Activated CD4-positive, alpha-beta T cell treated with anti-CD3 and anti-CD28 coated beads, Interleukin-2, amount 50 U/mL, for 4 hours (primary cell): ENCODE measurements around the gene CBX2.

Experiments used
- DNase-seq, 2 experiments: peaks; one replicate each; pipeline ENCODE4 v3.0.0-alpha.2; 2020

CBX2 gene

DNA sequence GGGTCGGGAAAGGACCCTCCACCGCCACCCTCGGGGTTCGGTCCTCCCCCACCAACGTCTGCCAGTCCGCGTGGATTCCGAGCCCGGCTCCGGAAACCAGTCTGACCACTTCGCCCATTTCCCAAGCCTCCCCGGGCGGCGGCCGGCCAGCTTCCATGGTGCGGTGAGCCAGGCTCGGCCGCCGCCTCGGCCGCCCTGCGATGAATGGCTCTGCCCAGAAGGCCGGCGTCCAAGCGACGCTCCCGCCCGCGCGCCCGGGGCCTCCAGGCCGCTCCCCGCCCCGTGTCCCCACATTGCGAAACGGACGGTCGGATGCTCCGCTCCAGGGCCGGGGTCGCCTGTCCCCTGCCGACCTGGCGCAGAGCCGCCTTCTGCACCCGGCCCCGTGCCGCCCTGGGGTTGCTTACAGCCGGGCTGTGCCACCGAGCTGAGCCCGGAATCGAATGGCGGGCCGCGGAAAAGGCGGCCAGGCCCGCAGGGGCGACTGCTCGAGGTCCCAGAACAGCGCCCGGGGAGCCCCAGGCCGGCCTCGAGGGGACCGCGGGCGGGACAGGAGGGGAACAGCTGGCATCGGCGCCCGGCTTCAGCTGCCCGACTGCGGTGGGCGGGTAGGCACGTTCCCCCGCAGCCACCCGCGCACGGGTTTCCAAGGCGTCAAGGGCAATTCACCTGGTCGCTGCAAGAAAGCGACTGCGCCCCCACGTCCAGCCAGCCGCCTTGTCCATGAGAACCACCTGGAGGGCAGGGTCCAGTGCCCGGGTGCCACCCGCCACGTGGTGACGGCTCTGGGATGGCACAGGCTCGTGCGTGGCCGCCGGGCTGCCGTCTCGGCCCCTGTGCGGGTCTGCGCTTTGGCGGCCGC is 37.3 kb downstream of the CBX2 start:
- DNase-seq: no peak

DNA sequence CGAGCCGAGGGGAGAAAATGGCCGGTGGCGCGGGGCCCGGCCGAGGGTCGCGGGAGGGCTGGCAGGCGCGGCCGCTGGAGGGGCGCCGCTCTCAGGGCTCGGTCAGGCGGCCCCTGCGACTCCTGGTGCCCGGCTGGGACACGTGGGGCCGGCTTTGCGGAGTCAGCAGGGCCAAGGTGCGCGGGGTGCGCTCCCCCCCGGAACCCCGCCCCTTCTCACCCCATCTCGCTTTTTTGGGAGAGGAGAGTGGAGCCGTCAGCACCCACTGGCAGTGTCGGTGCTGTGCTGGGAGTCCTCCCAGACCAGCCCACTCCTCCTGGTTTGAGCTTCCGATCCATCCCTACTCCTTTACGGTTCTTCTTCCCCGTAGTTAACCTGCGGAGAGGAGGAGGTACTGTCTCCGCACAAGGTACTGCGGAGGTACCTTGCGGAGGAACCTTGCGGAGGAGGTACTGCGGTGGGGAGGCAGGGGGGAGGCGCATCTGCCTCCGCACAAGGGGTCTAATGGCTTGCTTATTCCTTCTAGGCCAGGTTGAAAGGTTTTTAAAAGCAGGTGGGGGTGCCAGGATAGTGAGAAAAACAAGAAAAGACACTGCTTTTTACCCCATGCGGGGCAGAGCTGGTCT is 38.0 kb downstream of the CBX2 start:
- DNase-seq: no peak

DNA sequence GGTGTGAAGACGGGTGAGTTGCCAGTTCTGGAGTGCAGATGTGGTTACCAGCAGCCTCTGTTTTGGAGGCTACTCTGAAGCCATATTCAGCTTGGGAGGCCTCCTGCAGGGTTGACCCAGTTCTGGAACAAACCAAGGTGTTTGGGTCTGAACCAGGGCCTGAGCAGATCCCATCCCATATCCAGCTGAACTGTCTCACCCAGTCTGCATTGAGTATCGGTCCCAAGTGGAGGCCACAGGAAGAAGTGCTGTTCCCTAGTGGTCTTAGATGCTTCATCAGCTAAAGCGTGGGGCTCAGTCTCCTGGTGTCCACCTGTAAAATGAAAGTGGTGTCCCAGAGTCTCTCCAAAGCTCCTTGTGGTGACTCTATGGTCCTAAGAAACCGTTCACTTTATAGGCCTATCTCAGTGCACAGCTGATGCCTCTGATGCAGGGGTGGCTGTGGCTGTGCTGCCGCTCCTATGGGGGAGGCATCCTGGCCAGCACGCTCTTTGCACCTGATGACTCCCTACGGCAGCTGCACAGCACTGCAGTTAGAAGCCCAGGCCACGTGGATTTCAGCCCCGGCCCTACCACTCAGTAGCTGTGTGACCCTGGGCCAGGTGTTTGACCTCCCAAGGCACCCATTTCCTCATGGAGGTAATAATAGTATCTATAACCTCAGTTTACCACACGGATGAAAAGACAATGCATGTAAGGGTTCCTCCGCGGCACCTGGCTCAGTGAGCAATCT is 40.2 kb downstream of the CBX2 start:
- DNase-seq: no peak

DNA sequence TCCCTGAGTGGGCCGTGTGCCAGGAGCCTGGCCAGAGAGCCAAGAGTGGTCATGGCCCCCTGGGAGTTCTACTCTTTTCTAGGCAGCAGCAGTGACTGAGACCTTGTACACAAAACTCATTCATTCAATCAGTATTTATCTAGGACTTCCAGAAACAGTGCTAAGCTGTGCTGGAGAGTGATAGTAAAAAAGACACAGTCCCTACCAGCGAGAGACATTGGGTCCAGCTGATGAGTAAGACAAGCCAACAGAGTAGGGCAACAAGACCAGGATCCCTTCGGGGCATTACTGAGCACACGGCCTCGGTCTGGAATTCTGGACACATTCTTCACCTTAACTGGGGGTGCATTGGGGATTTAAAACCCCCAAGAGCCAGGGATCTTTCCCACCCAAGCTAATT is 41.1 kb downstream of the CBX2 start:
- DNase-seq: no peak

DNA sequence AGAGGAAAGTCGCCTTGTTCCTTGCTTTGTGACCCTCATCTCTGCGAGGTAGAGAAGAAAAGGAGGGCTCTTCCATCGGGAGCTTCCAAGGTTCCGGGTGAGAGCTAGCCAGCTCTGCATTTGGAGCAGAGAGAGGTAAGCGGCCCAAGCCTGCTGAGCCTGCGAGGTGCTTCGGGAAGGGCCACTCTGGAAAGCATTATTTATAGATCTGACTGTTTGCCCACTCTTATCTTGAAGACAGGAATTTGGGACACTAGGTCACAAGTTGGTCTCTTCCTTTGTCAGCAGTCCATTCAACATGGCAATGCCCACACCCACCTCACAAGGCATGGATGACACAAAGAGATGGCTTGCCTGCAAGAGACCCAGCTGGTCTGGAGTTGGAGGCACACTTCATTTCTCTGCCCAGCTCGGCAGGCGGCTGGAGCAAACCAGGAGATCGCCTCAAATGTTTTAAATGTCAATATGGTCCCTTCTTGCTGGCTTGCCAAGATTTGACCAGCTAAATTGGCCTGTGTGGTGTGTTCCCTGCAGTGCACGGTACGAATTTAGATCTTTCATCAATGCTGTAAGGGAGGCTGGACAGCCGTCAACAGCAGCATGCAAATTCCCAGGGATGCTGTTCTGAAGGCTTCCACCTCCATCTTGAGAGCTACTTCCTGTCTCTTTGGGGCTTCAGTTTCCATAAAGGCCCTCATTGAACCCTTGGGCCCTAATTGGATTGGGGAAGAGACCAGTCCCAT is 41.8 kb downstream of the CBX2 start:
- no peak for DNase-seq

DNA sequence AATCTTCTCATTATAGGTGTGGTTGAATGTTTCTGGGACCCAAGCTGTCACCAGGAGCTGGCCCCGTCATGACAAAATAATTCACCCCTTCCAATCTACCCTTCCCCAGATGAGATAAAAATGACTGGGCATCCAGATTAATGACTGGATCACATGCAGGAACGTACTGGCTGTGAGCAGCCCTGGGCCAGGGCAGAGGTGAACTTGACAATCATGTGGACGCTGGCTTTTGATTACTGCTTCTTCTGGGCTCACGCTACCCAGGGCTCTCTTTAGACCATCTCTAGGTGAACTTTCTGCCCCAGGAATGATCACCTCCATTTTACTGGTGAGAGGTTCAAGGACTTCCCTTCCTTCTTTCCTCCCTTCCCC is 43.0 kb downstream of the CBX2 start:
- no peak for DNase-seq

DNA sequence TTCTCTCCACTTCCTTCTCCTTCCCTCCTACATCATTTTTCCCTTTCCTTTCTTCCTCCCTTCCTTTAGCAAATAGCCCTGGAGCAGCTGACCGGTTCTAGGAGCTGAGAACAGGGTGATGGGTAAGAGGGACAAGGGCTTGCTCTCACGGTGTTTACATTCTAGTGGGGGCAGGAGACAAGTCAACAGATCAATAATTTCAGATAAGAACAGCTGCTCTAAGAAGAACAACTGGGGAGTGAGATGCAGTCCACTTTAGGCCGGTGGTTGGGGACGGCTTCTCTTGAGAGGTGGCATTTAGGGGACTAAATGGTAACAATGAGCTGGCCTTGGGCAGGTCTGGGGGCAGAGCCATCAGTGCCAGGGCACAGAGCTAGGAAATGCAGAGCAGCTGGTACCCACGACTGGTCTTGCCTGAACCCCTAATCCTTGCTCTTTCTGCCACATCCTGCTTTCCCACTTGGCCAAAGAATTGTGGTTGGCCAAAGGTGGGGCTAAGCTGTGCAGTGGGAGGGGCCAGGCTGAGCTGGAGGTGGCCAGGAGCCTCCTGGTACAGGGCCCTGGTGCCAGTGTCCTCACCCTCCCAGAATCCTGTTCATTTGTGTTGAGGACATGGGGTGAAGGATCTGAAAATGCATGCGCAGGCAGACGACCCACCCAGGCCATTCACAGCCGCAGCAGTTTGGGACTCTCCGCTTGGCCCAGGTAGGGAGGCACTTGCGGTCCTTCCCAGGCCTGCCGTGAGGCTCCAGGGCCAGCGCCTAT is 43.6 kb downstream of the CBX2 start:
- no peak for DNase-seq

DNA sequence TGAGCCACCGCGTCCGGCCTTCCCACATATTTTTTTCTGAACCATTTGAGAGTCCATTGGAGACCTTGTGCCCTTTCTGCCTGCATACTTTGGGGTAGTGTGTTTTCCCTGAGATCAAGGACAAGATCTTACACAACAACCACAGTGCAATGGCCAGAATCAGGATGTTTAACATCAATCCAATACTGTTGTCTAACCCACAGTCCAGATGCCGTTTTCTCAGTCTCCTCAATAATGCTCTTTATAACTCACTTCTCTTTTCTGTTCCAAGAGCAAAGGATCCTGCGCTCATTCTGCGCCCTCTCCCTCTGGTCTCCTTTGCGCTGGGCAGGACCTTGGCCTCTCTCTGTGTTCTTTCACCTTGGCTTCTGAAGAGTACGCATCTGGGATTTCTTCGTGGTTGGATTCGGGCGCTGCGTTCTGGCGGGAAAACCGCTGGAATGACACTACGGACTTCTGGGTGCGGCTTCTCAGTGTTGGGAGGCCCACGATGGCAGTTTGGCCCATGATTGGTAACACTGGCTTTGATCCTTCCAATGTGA is 44.7 kb downstream of the CBX2 start:
- no peak for DNase-seq

DNA sequence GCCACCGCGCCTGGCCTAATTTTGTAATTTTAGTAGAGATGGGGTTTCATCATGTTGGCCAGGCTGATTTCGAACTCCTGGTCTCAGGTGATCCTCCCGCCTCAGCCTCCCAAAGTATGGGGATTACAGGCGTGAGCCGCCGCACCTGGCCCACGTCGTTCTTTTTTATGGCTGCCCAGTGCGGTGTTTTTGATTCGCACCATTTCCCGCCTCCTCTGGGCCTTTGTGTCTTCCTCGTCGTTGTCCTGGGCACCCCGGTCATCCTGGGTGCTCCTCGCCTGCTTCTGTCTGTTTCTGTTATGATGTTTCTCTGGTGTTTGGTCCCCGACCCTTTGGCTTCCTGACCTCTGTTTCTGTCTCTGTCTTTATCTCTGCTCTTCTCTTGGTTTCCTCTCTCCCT is 46.3 kb downstream of the CBX2 start:
- no peak for DNase-seq

DNA sequence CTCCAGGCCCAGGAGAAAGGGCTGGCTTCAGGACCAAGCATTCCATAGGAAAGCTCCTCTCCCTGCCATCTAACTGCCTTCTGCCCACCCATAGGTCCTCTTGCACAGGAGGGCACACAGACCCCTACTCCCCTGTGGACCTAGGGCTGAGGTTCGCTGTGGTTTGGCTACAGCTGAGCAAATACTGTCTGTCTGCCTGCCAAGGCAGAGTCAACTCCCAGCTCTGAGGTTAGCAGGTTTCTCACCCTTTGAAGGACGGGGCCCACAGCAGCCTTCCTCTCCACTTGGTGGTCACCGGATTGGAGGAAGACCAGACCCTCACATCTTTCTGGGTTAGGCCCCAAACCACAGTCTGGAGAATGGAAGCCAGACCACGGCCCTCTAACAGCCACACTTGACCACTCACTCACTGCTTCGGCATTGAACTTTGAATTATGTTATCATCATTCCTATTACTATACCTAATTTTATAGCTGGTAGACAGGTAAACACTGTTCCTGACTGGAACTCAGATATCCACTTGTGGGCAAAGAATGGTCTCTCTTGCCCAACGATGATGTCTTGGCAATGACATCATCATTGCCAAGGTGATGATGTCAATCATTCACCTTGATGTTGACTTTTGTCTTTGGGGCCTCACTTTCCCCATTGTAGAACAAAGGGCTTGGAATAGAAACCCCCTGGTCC is 47.1 kb downstream of the CBX2 start:
- DNase-seq: no peak

DNA sequence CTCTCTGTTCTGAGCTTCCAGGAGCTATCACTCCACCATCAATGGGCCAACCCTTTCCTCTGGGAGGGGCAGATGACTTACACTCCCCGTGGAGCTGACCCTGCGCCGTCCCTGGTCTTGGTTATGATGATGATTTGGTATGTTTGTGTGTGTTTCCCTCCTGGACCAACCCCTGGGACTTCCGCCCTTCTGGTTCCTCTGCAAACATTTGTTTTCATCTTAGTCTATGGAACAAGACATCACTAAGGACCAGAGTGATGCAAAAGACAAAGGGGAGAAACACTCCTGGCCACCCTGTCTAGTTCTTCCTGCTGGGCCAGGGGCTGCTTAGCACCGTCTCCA is 47.6 kb downstream of the CBX2 start:
- no peak for DNase-seq

DNA sequence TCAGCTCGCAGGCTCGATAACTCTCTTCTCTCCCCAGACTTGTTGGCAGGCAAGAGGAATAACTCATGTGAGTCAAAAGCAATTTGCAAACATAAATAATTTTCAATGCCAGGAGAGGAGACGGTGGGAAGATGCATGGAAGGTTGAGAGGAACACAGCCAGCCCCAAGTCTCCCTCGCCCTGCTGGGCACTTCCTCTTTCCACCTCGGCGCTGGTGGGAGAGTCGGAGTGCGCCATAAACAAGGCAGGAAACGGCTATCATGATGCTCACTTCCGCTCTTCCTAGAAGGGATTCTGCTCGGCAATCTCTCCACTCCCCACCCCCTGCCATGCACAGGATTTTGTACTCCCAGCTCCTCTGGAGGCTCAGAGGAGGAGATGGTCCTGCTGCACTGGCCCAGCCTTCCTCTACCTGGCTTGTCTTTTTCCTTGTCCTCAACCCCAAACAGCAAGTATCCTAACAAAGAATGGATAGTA is 48.3 kb downstream of the CBX2 start:
- DNase-seq: no peak

DNA sequence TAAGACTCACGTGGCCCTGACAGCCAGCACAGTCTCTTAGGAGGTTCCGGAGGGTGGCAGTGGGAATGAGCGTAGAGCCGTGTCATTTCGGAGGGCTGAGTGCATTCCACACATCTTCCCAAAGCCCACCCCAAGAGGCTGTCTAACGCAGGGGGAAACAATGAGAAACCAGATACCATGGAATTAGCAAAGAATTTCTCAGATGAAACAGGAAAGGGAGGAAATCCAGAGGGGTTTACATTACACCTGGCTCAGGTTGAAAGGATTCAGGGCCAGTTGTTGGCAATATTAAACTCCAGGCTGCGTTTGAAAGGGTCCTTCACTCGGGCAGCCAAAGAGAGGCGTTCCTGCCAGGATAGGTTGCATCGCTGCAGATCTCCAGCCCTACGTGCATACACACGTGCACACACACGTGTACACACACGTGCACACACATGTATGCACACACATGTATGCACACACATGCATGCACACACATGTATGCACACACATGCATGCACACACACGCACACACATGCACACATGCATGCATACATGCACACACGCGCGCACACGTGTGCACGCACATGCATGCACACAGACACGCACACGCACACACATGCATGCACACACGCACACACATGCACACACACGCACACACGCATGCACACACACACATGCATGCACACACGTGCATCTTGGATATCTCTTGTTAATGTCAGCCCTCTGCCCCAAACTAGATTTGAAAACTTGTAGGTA is 49.1 kb downstream of the CBX2 start:
- DNase-seq: no peak

DNA sequence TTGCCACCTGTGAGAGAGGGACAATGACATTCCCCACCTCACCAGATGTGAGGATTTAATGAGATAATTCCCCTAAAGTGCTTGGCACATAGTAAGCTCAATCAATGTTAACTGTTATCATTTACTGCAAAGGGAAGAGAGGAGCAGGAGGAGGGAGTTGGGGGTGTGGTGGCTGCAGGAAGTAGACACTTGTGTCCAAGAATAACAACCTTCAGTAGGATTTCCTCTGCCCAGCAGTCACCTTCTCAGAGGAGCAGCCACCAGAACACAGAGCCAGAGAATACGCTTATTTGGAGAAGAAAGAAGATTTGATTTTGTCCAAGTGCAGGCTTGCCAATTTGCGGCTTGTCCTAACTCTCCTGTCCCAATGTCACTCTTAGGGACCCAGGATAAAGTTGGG is 51.1 kb downstream of the CBX2 start:
- DNase-seq: no peak

DNA sequence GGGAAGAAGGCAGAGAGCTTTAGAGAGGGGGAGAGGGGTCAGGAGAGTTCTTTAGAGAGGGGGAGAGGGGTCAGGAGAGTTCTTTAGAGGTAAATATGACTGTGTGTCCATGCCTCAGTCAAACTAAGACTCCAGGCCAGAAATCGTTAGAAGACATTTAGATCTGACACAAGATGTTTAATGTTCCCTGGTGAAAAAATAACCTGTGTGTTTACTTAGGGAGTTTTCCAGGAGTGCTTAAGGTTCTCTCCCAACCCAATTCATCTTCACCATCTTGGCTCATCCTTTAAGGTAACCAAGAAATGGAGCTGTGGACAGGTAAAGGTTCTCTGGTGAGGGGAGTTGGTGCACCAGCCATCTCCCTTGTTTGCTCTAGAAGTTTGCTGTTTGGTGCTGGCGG is 51.5 kb downstream of the CBX2 start:
- DNase-seq: no peak

DNA sequence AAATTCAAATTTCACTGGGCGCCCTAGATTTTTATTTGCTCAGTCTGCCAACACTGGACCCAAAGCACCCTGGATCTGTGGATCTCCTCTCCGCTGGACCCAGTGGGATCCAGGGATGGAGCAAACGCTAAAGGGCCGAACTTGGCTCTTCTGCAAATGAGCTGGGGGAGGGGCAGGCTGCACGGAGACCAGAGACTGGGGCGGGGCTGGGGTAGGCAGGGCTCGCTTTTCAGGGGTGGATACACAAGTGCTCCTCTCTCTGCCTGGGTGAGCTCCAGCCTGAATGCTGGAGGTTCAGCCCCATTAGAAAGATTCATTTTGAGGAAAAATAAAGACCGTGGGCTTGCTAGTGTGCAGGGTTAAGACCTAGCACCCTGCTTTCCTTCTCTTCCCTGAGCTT is 52.4 kb downstream of the CBX2 start:
- DNase-seq: no peak

DNA sequence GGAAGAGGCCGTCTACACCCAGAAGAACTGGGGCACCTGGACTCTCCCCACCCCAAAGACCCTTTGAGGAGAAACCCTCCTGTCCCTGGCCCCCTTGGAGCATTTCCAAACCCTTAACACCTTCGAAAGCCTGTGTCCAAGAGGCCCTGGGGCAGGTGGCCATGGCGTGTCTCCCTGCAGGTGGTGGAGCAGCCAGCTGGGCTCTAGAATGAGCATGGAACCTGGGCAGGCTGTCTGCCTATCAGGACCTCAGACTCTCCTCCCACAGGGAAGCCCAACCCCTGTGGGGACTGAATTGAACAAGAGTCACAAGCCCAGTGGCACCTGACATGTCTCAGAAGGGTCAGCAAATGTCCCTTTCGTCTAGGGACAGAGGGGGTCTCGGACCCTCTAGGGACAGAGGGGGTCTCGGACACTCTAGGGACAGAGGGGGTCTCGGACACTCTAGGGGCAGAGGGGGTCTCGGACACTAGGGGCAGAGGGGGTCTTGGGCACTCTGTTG is 52.9 kb downstream of the CBX2 start:
- DNase-seq: no peak

DNA sequence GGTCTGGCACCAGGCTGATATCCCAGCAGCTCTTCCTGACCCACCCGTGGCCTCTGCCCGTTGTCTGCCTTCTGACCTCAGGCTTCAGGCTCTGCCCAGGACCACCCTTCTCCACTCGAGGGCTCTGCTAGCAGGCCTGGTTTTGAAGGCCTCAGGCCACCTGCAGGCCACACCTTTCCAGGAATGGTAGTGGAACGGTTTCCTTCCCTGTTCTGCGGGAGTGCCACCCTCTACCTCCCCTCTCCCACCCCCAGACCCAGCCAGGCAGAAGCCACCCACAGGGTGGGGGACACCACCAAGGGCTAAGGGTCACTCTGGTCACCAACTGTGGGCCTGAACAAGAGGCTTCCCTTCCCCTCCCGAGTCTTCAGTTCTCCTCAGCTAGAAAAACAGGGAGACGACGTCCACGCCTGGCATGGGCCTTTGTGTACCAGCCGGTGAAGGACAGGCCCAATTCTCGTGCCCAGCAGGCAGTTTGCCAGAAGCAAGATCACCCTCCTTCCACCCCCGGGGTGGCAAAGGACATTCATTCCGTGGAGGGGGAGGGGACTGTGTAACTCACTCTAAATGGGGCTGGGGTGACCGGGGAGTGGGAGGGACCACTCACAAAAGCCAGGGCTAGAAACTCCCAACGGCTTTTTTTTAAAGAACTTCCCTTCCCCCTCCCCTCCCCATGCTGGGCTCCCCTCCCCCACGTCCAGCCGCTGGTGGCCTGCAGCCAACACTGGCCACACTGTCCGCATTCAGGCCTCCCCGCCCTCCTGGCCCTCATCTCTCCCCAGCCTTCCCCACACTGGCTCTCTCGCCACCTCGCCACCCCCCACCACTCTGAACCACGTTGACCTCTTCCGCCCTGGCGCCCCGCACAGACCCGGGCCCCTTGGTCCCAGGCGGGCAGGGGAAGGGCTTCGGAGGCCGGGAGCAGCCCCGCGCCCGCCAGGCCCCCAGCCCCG is 53.6 kb downstream of the CBX2 start:
- no peak for DNase-seq
